HepG2 (cell line): ENCODE data around the gene HPD. TPM values are rescaled to one million over a fixed set of nuclear protein-coding genes. Genes with fewer than 3 reads are reported as not detected.
A peak's percentile ranks its signal among the peaks of the same experiment; 100 is the strongest.

Experiments
- ATAC-seq: fragments of 200-7000 bp; cut with Tn5 transposase; 3 replicates; pipeline ENCODE4 v1.9.1; 2020; ENCODE audit warnings: mild to moderate bottlenecking, moderate library complexity
- BruUV-seq: library from RNA; stranded (reverse); fragments of 400-500 nt; replicated peaks from 2 replicates; lab custom pipeline; 2021; lab: Mats Ljungman, UMichigan
- CTCF ChIA-PET: fragments of 300-600 bp; formaldehyde crosslinking; extraction: SDS; loops from one replicate; lab custom pipeline; 2021; ENCODE audit warnings: low total read pairs, inconsistent platforms, low intra/inter-chr PET ratio; lab: Yijun Ruan, JAX
- POLR2A ChIA-PET: fragments of 350-600 bp; sonication (Branson Sonifier 250); formaldehyde crosslinking; loops from one replicate; lab custom pipeline; 2020; ENCODE audit warnings: antibody characterized with exemption, inconsistent platforms; lab: Yijun Ruan, JAX
- DNase-seq: peaks from one replicate; pipeline ENCODE4 v3.0.0-alpha.2; 2015; ENCODE audit warnings: low spot score
- FAIRE-seq: peaks from 3 replicates; lab custom pipeline; 2011; peaks lifted over from hg19 to GRCh38; lab: Jason Lieb, UNC
- H2AFZ ChIP-seq: one replicate; pipeline ENCODE4 v1.6.1; 2011; ENCODE audit warnings: low read length, inconsistent platforms
- H3K27ac ChIP-seq: fragments of 300-600 bp; 3 replicates; pipeline ENCODE4 v1.8.0; 2011; ENCODE audit warnings: mixed run types, mild to moderate bottlenecking, mixed read lengths, low read length, inconsistent platforms; ENCODE audit not compliant: insufficient read depth; ENCODE audit errors: extremely low read length
- H3K27me3 ChIP-seq, 2 experiments: fragments of 200-600 bp in 1 of 2; 2 replicates in 1 of 2; 3 replicates in 1 of 2; pipeline versions ENCODE4 v1.6.0 to v1.8.0; 2011; ENCODE audit warnings: low read length in 2 of 2, mild to moderate bottlenecking in 2 of 2, moderate library complexity in 2 of 2, inconsistent platforms in 1 of 2; ENCODE audit not compliant: insufficient read depth in 2 of 2, control insufficient read depth in 1 of 2
- H3K36me3 ChIP-seq, 2 experiments: fragments of 200-600 bp in 1 of 2; replicated peaks in 1 of 2; 2 replicates in 1 of 2; 3 replicates in 1 of 2; pipeline versions ENCODE4 v1.5.1 to v1.8.0; 2011; ENCODE audit warnings: low read length in 2 of 2, inconsistent platforms in 1 of 2; ENCODE audit not compliant: insufficient read depth in 2 of 2, control insufficient read depth in 1 of 2
- H3K4me1 ChIP-seq: 2 replicates; pipeline ENCODE4 v1.5.1; 2012; ENCODE audit warnings: low read length, inconsistent platforms; ENCODE audit not compliant: insufficient read depth
- H3K4me2 ChIP-seq: 2 replicates; pipeline ENCODE4 v1.6.0; 2011; ENCODE audit warnings: low read depth, low read length, inconsistent platforms
- H3K4me3 ChIP-seq, 3 experiments: fragments of 200-600 bp in 1 of 3; sonication (generic), shearing (Covaris generic) in 1 of 3; replicated peaks in 1 of 3; 2 replicates each; pipeline ENCODE4 v1.5.1; 2011 to 2016; ENCODE audit warnings: low read length in 3 of 3, inconsistent platforms in 2 of 3, low read depth in 2 of 3, mild to moderate bottlenecking in 2 of 3, control low read depth in 1 of 3, mixed read lengths in 1 of 3; ENCODE audit not compliant: insufficient read depth in 1 of 3
- H3K79me2 ChIP-seq: one replicate; pipeline ENCODE4 v1.6.1; 2011; ENCODE audit warnings: low read length, inconsistent platforms; ENCODE audit not compliant: insufficient read depth
- H3K9ac ChIP-seq: 2 replicates; pipeline ENCODE4 v1.6.0; 2011; ENCODE audit warnings: mild to moderate bottlenecking, low read depth, low read length, inconsistent platforms; ENCODE audit not compliant: insufficient read depth
- H3K9me3 ChIP-seq: 2 replicates; pipeline ENCODE4 v1.5.1; 2012; ENCODE audit warnings: mild to moderate bottlenecking, low read length
- H4K20me1 ChIP-seq: 2 replicates; pipeline ENCODE4 v1.6.0; 2011; ENCODE audit warnings: inconsistent platforms, mild to moderate bottlenecking, low read length, moderate library complexity; ENCODE audit not compliant: insufficient read depth
- DPF2 ChIP-seq: sonication (generic); formaldehyde crosslinking; IDR thresholded peaks from 2 replicates; pipeline ENCODE4 v1.4.0; 2020; ENCODE audit warnings: mild to moderate bottlenecking, low read depth, missing genetic modification reagents, borderline replicate concordance
- ETV6 ChIP-seq: sonication (generic); formaldehyde crosslinking; conservative IDR thresholded peaks from 2 replicates; pipeline ENCODE4 v1.4.0; 2020; ENCODE audit warnings: missing genetic modification reagents
- FOSL1 ChIP-seq: sonication (generic); formaldehyde crosslinking; IDR thresholded peaks from 2 replicates; pipeline ENCODE4 v1.9.0; 2021; ENCODE audit warnings: missing genetic modification reagents, borderline replicate concordance
- FOXA3 ChIP-seq: IDR thresholded peaks from 2 replicates; pipeline ENCODE4 v1.6.1; 2016; ENCODE audit warnings: missing genetic modification reagents, missing compliant biosample characterization
- HBP1 ChIP-seq: IDR thresholded peaks from 2 replicates; pipeline ENCODE4 v1.6.1; 2016; ENCODE audit warnings: low read depth, control low read depth
- KDM6A ChIP-seq: IDR thresholded peaks from 2 replicates; pipeline ENCODE4 v1.6.1; 2016; ENCODE audit warnings: low read depth
- MYNN ChIP-seq: sonication (generic); formaldehyde crosslinking; IDR thresholded peaks from 2 replicates; pipeline ENCODE4 v1.4.0; 2020; ENCODE audit warnings: mild to moderate bottlenecking, low read depth, missing genetic modification reagents
- RARG ChIP-seq: sonication (generic); formaldehyde crosslinking; IDR thresholded peaks from 2 replicates; pipeline ENCODE4 v1.4.0; 2020; ENCODE audit warnings: low read depth, mild to moderate bottlenecking, missing genetic modification reagents
- ZNF546 ChIP-seq: sonication (generic); formaldehyde crosslinking; conservative IDR thresholded peaks from 2 replicates; pipeline ENCODE4 v1.8.1; 2023; ENCODE audit warnings: mild to moderate bottlenecking, missing genetic modification reagents
- ZNF570 ChIP-seq: sonication (generic); formaldehyde crosslinking; IDR thresholded peaks from 2 replicates; pipeline ENCODE4 v1.4.0; 2020; ENCODE audit warnings: mild to moderate bottlenecking, missing genetic modification reagents, borderline replicate concordance
- WGBS: methylation state at CpG from one replicate; pipeline ENCODE4 v1.1.6; 2017; ENCODE audit warnings: low lambda C conversion rate; 5-methylcytosine and 5-hydroxymethylcytosine counted together
- in situ Hi-C: cut with HindIII; loops from 2 replicates; pipeline ENCODE4 v1.10.0; 2017; ENCODE audit warnings: low pct_unique_long_range_greater_than_20kb; ENCODE audit not compliant: extremely low pct_ligation_motif_present
- intact Hi-C: fragments of 100-400 bp; cut with micrococcal nuclease; formaldehyde crosslinking; loops from one replicate; pipeline ENCODE4 v1.10.0; 2022; ENCODE audit not compliant: unreplicated experiment
- polyA plus RNA-seq, 8 experiments: library from polyadenylated mRNA; depleted of rRNA in 3 of 8; stranded (reverse) in 7 of 8; unstranded in 1 of 8; fragments of >200 nt; fragmentation: Illumina TruSeq in 4 of 8; extraction: Trizol in 4 of 8; gene quantifications; 2 replicates each; pipeline versions ENCODE4 v1.2.1 to v1.2.3, GENCODE V29; 2011 to 2016; ENCODE audit warnings: low read depth in 4 of 8, missing spikeins in 1 of 8, mixed read lengths in 1 of 8; ENCODE audit not compliant: insufficient read depth in 1 of 8
- total RNA-seq, 5 experiments: library from RNA; depleted of rRNA; stranded (reverse); fragments of >200 nt; fragmentation: Illumina TruSeq; extraction: Trizol; gene quantifications; 2 replicates each; pipeline ENCODE4 v1.2.3, GENCODE V29; 2016; ENCODE audit warnings: low read depth in 1 of 5
- TF ChIP-seq, protein P1 (sequence below): sonication (generic); formaldehyde crosslinking; IDR thresholded peaks from 2 replicates; pipeline ENCODE4 v1.8.0; 2022; ENCODE audit warnings: mild to moderate bottlenecking, missing genetic modification reagents
- TF ChIP-seq, protein P2 (sequence below): IDR thresholded peaks from 2 replicates; pipeline ENCODE4 v1.6.1; 2016; ENCODE audit warnings: mild to moderate bottlenecking
- TF ChIP-seq, protein P3 (sequence below): sonication (generic); formaldehyde crosslinking; conservative IDR thresholded peaks from 2 replicates; pipeline ENCODE4 v1.8.0; 2022; ENCODE audit warnings: low read depth, missing genetic modification reagents

Gene HPD
- total and polyA plus RNA-seq, 2 of the 13 experiments (the other 11 are each of a cell fraction or from before 2014, with no cell fraction given): 120 to 195 TPM

- Histone ChIP-seq H3K27me3 (no peaks in the 10 kb centered on the region; a peak in 1 of 5 replicates), H2AFZ (no peak overlapping the region), H4K20me1 (no peaks in the 10 kb centered on the region), H3K36me3 (peaks cover 6 to 26% of the 10 kb centered on the region in 2 experiments), H3K4me3 (no peak overlapping the region), H3K4me2 (no peak overlapping the region), H3K4me1 (peaks cover 38% of the 10 kb centered on the region), H3K9ac (peak overlapping the region; percentile 26; the same call in 1 of the 2 replicates), H3K27ac (peak overlapping the region; percentile 33), H3K79me2 (peaks cover 24% of the 10 kb centered on the region), H3K9me3 (no peaks in the 10 kb centered on the region)
- ATAC-seq (no peak), DNase-seq (no peak), FAIRE-seq (no peak)
- TF ChIP-seq, protein P1, sequence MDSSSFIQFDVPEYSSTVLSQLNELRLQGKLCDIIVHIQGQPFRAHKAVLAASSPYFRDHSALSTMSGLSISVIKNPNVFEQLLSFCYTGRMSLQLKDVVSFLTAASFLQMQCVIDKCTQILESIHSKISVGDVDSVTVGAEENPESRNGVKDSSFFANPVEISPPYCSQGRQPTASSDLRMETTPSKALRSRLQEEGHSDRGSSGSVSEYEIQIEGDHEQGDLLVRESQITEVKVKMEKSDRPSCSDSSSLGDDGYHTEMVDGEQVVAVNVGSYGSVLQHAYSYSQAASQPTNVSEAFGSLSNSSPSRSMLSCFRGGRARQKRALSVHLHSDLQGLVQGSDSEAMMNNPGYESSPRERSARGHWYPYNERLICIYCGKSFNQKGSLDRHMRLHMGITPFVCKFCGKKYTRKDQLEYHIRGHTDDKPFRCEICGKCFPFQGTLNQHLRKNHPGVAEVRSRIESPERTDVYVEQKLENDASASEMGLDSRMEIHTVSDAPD (CRISPR knock-in tag): no peak
- TF ChIP-seq, protein P2, sequence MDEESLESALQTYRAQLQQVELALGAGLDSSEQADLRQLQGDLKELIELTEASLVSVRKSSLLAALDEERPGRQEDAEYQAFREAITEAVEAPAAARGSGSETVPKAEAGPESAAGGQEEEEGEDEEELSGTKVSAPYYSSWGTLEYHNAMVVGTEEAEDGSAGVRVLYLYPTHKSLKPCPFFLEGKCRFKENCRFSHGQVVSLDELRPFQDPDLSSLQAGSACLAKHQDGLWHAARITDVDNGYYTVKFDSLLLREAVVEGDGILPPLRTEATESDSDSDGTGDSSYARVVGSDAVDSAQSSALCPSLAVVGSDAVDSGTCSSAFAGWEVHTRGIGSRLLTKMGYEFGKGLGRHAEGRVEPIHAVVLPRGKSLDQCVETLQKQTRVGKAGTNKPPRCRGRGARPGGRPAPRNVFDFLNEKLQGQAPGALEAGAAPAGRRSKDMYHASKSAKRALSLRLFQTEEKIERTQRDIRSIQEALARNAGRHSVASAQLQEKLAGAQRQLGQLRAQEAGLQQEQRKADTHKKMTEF: no peak
- TF ChIP-seq ETV6 (CRISPR knock-in tag) (no peak), DPF2 (CRISPR knock-in tag) (no peak), KDM6A (CRISPR knock-in tag) (no peak), HBP1 (no peak), FOXA3 (CRISPR knock-in tag) (no peak), ZNF570 (CRISPR knock-in tag) (no peak), FOSL1 (CRISPR knock-in tag) (no peak), MYNN (CRISPR knock-in tag) (no peak), RARG (CRISPR knock-in tag) (no peak), ZNF546 (CRISPR knock-in tag) (no peak)
- TF ChIP-seq, protein P3, sequence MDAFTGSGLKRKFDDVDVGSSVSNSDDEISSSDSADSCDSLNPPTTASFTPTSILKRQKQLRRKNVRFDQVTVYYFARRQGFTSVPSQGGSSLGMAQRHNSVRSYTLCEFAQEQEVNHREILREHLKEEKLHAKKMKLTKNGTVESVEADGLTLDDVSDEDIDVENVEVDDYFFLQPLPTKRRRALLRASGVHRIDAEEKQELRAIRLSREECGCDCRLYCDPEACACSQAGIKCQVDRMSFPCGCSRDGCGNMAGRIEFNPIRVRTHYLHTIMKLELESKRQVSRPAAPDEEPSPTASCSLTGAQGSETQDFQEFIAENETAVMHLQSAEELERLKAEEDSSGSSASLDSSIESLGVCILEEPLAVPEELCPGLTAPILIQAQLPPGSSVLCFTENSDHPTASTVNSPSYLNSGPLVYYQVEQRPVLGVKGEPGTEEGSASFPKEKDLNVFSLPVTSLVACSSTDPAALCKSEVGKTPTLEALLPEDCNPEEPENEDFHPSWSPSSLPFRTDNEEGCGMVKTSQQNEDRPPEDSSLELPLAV (CRISPR knock-in tag): no peak
- in situ Hi-C loops (no loop called here), intact Hi-C loops (no loop called here)
- CTCF ChIA-PET: interaction anchor here (2.1 kb wide), 1 partner anchor 98 kb away, joined by 20 read pairs; the partner anchor contains the start of gene RHOF
- 91% methylated on average over 13 of the region's 13 CpGs for WGBS
- BruUV-seq: no TSS peak
- POLR2A ChIA-PET: interaction anchor here (0.6 to 4.3 kb wide), 8 partner anchors 17 to 333 kb away, joined by 3 to 32 read pairs (median 3); partner anchors contain the start of genes DIABLO, HPD and RHOF
These were observed 34.3 kb upstream of the HPD start for GRCh38 chr12:121892673-121893561.
